Measurements from ENCODE around the gene DNAJC28.
"Not testable (repeated sequence)": the region's sequence is repeated elsewhere in the genome, so short reads cannot be mapped to it uniquely, and the experiment has no call there.

The DNAJC28 gene, protein sequence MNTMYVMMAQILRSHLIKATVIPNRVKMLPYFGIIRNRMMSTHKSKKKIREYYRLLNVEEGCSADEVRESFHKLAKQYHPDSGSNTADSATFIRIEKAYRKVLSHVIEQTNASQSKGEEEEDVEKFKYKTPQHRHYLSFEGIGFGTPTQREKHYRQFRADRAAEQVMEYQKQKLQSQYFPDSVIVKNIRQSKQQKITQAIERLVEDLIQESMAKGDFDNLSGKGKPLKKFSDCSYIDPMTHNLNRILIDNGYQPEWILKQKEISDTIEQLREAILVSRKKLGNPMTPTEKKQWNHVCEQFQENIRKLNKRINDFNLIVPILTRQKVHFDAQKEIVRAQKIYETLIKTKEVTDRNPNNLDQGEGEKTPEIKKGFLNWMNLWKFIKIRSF

DNA sequence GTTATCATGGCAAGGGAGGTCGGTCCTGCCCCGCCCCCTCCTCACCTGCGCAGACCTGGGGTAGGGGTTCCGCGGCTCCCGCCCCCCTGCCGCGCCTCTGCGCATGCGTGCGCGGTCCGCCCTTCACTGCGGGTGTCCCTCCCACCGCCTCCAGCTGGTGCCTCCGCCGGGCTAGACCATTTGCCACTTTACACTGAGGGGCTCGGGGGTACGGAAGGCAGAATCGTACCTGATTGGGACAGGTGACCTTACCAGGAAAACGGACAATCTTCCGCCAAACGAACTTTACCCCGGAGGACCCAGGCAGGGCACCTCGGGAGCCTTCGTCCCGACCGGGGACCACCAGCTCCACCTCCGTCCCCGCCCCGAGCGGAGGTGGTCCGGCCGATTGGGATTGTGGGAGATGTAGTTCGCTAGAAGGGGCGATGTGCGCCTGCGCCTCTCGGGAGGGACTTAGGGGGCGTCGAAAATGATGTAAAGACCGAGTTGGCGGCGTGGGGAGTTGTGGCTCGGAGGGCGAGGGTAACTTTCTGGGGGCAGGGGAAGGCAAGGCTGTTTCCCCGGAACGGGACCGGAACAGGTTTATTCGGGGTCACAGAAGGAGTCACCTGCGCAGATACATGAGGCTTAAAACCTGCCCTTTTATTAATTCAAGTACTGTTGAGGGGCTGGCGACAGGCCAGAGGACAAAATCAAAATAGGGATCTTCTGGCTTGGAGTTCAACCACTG, at the start of gene DNAJC28:
DNAJC28 (minus strand) TSS at position 344 of the 730 bp plus-strand sequence. CDS start 2,323 bp downstream, outside the sequence.
- FAIRE-seq (peak; percentile 92), DNase-seq (ENCODE audit: low spot score) (peak; percentile 96)

DNA sequence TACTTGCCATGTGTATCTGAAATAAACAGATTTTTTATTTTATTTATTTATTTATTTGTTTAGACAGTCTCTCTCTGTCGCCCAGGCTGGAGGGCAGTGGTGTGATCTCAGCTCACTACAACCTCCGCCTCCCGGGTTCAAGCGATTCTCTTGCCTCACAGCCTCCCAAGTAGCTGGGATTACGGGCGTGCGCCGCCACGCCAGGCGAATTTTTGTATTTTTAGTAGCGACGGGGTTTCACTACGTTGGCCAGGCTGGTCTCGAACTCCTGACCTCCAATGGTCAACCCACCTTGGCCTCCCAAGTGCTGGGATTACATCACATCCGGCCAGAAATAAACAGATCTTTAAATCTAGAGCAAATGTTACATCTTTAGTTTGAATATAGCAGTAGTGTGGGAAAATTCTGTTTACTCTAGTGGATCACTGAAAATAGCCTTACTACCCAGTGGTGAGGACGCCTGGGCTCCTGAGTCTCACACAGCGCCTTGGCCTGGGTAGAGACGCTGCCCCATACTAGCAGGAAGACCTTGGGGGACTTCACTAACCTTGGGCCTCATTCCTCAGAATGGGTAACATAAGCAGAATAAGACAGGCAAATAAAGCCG, 49.7 kb upstream of the DNAJC28 start:
- DNase-seq (ENCODE audit: low spot score) (peak; percentile 4), FAIRE-seq (no peak)

DNA sequence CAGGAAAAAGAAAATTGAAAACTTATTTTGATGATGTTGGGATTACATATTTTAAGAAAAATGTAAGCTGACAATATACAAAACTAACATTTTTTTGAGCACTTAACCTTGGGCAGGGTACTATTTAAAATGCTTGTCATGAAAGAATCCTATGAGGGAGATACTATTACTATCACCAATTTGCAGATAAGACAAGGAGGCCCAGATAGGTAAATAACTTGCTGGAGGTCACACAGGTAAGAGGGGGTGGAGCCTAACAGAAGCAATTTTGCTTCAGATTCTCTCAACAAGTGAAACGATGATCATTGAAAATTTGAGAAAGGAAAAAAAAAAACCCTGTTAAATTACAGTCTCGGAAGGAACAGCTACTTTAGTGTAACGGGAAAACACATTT, 49.2 kb upstream of the DNAJC28 start:
- FAIRE-seq (no peak), DNase-seq (ENCODE audit: low spot score) (no peak)

DNA sequence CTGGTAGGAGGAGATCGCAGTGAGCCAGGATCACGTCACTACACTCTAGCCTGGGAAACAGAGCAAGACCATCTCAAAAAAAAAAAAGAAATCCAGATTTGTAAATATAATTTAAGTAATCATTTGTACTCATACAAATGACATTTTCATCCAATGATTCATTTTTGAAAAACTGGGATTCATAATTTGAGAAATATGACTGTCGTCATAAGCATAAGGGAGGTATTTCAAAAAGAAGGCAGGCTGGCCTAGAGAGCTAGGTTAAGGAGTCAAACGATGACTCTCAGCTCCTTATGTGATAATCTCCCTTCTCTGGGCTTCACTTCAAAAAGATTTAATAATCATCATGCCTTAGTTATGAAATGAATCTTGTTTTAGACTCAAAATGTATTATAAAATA, 48.1 kb upstream of the DNAJC28 start:
- FAIRE-seq (no peak), DNase-seq (ENCODE audit: low spot score) (no peak)

DNA sequence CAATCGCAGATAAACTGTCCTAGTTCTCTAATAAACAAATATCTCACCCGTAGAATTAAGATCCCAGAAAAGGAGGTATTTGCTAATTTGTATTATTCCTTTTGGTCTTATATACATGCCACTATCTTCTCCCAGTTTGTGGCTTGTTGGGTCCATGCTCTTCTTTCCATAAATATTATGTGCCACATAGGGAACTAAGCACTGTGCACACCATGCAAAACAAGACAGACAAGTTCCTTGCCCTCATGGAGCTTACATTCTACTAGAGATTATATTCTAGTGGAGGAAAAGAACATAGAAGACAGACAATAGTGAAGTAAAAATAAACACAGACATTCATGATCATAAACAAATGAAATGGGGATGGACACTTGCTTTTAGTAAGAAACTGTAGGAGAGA, 45.7 kb upstream of the DNAJC28 start:
- DNase-seq (ENCODE audit: low spot score) (no peak), FAIRE-seq (no peak)

DNA sequence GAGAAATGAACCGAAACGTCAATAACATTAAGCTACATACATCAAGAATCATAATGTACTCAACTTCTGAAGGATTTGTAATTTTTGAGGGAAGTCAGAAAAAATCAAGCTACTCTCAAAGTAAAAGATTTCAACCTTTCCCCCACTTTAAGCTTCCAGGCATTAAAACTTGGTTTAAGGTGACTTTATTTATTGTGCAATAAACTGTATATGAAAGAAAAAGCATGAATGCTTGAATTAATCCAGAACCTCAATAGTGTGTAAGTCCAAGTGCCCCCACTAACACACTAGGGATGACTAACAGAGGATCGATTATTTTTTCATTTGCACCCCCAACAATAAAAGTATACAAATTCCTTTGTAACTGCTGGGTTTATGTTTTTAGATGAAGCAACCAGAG, 39.5 kb upstream of the DNAJC28 start:
- no peak for DNase-seq (ENCODE audit: low spot score)
- no peak for FAIRE-seq

DNA sequence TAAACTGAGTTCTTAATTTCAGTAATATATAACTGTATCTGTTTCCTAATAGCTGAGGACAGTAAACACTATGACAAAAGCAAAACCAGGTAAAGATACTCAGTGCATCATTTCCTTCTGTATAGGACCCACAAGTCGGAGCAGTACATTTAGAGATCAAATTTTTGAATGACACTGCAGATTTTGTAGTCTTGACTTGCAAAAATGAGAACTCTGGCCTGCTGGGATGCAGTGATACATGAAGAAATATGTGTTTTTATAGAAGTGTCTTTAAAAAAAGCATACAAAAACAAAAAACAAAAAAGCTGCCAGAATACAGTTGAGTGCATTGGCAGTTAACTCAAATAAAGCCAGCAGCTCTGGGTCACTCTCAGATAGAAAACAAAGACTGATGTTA, 31.4 kb upstream of the DNAJC28 start:
- FAIRE-seq (no peak), DNase-seq (ENCODE audit: low spot score) (no peak)

DNA sequence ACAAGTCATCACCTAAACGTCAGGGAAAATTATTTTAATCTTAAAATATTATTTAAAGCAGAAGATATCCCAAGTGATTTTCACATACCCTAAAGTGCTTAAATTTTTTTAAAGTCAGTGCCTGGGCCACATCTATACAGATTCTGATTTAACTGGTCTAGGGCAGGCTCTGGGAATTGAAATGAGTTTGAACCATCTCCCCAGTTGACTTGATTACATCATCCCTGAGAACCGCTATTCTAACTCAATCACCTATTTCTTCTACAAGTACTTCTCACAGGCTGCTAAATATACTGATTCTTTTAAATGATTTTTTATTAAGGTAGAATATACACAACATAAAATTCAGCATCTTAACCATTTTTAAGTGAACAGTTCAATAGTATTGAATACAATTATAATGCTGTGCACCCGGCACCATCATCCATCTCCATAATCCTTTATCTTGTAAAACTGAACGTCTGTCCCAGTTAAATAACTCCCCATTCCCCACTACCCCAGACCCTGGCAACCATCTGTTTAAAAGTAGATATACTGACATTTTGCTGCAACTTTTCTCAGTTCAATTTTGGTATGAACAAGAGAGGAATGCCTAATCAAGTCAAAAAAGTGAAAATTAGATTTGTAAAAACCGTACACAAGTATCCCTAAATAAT, 30.9 kb upstream of the DNAJC28 start:
- no peak for DNase-seq (ENCODE audit: low spot score)
- FAIRE-seq = no peak

DNA sequence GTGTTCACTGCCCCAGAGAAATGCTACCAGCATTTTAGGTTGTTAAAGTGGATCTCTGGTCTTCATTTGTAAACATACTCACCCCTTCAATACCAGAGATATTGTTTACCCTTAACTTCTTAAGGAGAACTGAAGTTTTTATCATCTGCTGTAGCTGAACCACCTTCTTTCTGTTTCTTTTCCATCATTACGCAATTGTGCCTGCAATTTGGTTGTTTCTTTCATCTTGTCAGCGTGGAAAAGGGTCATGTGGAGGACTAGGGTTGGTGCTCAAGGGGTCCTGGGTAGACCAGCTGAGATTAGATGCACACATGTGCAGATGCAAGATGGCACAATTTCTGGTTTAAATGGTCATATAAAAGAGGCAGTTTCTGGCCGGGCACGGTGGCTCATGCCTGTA, 27.4 kb upstream of the DNAJC28 start:
- FAIRE-seq (no peak), DNase-seq (ENCODE audit: low spot score) (no peak)

DNA sequence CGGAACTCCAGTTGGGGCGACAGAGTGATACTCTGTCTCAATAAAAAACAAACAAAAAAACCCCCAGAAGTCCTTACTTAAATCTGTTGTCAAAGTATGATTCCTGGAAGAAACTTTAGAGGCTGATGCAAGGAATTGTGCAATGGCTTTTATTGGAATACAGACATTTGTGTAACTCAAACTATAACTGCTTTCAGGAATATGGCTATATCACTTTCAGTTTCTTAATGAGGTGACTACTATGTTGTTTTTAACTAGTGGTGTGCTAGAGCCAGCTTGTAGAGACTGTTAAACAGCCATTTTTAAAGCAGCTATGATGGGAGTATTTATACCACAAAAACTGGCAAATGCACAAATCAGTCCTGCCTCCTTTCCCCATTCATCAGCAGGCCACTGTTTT, 22.7 kb upstream of the DNAJC28 start:
- FAIRE-seq (no peak), DNase-seq (ENCODE audit: low spot score) (no peak)

DNA sequence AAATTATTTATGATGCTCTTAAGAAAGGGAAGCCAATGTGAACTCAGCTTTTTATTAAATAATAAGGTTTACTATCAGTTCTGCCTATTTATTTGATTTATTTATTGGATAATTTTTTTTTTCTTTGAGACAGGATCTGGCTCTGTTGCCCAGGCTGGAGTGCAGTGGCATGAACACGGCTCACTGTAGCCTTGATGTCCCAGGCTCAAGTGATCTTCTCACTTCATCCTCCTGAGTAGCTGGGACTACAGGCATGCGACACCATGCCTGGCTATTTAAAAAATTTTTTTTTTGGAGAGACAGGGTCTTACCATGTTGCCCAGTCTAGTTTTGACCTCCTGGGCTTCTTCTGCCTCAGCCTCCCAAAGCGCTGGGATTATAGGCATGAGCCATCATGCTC, 21.0 kb upstream of the DNAJC28 start:
- DNase-seq (ENCODE audit: low spot score) (no peak), FAIRE-seq (no peak)

DNA sequence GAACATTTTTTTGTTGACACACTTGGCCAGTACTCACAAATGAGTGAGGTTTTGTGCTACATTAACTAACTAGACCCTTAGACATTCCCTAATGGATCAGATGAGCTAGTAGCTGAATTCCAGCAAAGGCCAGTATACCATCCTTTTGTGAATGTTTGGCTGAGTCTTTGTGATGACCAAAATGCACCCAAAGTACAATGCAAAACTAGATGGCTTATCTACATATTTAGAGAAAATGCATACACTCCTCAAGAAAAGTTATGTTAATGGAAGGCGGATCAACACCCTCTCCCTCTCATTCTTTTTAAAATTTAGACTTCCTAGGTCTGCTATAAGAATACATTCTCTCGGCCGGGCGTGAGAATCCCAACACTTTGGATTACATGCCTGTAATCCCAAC, 20.1 kb upstream of the DNAJC28 start:
- no peak for FAIRE-seq
- DNase-seq (ENCODE audit: low spot score) = no peak

DNA sequence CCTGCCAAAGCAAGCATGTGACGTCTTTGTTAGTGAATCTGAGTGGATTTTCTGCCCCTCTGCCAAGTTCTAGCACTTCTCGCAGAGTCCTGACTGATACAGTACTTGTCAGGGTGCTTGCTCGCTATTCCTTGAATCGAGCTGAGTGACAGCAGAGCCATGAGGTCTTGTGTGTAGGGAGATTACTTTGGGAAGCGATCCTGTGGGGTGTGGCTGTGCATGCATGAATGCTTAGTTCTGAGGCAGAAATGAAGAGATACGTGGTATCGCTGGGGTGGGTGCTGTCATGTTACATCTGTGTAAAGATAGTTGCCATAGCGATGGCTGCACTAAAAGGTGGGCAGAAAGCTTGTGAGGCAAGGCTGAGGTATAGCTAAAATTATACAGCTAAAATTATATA, 19.3 kb upstream of the DNAJC28 start:
- FAIRE-seq (no peak), DNase-seq (ENCODE audit: low spot score) (no peak)

DNA sequence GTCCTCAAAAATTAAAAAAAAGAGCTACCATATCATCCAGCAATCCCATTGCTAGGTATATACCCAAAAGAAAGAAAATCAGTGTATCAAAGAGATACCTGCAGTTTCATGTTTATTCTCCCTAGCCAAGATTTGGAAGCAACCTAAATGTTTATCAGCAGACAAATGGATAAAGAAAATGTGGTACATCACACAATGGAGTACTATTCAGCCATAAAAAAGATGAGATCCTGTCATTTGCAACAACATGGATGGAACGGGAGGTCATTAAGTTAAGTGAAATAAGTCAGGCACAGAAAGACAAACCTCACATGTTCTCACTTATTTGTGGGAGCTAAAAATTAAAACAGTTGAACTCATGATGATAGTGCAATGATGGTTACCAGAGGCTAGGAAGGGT, 15.5 kb upstream of the DNAJC28 start:
- not testable (repeated sequence) for FAIRE-seq; DNase-seq (ENCODE audit: low spot score)

DNA sequence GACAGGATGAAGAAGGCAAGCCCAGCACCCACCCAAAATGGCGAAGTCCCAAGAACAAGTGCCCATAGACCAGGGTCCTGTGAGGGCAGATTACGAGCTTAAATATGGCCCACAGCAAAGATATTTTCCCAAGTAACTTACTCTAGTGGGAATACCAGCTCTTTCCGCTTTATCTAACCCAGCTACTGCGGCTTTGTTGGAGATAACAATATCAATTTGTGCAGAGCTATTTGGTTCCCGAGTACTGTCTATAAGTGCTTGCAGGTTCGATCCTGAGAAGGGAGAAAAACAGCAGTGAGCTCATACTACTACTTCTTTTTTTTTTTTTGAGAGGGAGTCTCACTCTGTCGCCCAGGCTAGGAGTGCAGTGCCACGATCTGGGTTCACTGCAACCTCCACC, 14.3 kb upstream of the DNAJC28 start:
- DNase-seq (ENCODE audit: low spot score) (no peak), FAIRE-seq (no peak)

DNA sequence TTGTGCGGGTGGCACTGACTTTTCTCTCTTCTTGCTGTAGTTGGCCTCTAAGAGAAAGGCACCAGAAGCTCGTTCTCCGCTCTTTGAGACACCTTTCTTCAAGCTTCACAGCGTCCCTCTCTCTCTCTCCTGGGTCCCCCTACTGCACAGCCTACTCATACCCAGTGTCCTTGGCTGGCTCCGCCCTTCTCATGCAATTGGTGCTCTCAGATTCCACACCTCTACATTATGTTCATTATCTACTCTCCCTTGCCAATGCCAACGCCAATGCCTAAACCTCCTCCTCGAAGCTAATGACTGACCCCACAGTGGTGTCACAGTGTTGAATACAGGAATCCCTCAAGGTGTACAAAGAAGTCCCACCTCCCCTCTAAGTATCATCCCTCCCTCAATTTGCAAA, 4.8 kb upstream of the DNAJC28 start:
- FAIRE-seq (no peak), DNase-seq (ENCODE audit: low spot score) (no peak)

DNA sequence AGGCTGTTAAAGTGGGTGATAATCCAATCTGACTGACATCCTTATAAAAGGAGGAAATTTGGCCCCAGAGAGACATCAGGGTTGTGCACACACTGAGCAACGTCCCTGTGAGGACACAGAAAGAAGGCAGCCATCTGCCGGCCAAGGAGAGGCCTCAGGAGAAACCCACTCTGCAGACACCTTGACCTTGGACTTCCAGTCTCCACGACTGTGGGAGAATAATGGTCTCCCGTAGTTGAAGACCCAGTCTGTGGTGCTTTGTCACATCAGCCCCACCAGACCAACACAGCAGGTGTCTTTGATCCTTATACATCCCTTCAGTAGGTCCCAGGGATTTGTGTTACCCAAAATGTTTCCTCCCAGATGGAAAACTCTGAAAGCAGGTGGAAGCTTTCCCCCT, 4.2 kb upstream of the DNAJC28 start:
- no peak for DNase-seq (ENCODE audit: low spot score)
- no peak for FAIRE-seq

DNA sequence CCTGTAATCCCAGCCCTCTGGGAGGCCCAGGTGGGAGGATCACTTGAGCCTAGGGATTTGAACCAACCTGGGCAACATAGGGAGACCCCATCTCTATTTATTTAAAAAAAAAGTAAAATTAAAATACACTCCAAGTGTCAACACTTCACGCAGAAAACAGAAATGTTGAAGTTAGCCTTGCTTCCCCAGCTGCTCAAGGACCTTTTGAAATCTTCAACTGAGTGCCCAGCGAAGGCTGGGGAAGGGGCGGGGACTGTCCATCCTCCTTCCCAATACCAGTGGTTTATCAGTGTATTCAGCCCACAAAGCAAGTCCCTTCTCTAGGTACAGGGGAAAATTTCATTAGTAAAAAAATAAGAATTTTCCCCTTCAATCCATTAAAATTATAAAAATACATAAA, 2.2 kb upstream of the DNAJC28 start:
- FAIRE-seq (no peak), DNase-seq (ENCODE audit: low spot score) (no peak)

DNA sequence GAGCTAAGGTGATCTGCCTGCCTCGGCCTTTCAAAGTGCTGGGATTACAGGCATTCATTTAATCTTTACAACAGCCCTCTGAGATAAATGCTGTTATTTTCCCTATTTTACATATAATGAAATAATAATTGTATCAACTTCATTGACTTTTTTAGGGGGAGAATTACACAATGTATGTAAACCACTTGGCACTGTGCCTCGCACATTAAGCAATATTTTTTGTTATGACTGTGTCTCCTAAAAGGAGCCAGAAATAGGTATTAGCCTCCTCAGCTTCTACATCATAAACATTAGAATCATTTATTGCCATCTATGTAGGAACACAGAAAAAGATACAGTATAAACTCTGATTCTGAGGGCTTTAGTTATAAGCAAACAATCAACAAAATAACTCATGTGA, 1.1 kb upstream of the DNAJC28 start:
- DNase-seq (ENCODE audit: low spot score) (no peak), FAIRE-seq (no peak)

DNA sequence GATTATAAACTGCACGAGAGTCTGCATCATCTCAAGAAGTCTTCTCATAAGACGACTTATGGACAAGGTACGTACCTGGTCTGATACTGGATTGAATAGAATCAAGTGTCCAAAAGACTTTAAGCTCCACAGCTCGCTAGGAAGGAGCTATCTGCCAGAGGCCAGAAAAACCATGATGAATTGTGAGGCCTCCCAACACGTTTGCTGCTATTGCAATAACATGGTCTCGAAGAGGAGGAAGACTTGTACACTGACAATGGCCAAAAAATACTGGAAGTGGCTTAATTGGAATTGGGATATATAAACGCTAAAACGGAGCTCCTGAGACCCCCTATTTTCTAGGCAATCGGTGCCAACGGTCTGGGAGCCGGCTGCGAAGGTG, 534 bp downstream of the DNAJC28 start:
- no peak for DNase-seq (ENCODE audit: low spot score)
- FAIRE-seq = no peak

DNA sequence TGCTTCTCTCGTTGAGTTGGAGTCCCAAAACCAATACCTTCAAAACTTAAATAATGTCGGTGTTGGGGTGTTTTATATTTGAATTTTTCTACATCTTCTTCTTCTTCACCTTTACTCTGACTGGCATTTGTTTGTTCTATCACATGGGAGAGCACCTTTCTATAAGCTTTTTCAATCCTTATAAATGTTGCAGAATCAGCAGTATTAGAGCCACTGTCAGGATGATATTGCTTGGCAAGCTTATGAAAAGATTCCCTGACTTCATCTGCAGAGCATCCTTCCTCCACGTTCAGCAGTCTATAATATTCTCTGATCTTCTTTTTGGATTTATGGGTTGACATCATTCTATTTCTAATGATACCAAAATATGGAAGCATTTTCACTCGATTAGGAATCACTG, 2.6 kb downstream of the DNAJC28 start:
- DNase-seq (ENCODE audit: low spot score) (no peak), FAIRE-seq (no peak)

DNA sequence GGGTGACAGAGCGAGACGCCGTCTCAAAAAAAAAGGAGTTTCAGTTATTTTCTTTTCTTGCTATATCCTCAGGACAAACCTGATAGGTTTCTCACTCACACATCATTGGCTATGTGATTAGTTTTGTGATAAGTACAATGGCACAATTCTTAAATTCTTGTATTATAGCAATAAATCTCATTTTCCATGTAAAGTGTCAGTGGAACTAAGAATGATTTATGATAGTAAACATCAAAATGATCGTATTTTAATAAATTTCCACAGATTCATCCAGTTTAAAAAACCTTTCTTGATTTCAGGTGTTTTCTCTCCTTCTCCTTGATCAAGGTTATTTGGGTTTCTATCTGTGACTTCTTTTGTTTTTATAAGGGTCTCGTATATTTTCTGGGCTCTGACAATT, 3.5 kb downstream of the DNAJC28 start:
- DNase-seq (ENCODE audit: low spot score) (no peak), FAIRE-seq (no peak)

All from urothelium cell line (cell line).